Osteoblast (primary cell): Measurements from ENCODE around the gene WDR54. TPM values are rescaled to one million over a fixed set of nuclear protein-coding genes. Genes with fewer than 3 reads are reported as not detected.

Source experiments
- DNase-seq: peaks from one replicate; pipeline ENCODE4 v3.0.0; 2011; ENCODE audit warnings: low spot score, mixed read lengths; ENCODE audit not compliant: insufficient read length; ENCODE audit errors: missing footprints
- H2AFZ ChIP-seq: 2 replicates; pipeline ENCODE4 v1.6.0; 2011; ENCODE audit warnings: mild to moderate bottlenecking, low read length
- H3K27ac ChIP-seq: 2 replicates; pipeline ENCODE4 v1.5.1; 2011; ENCODE audit warnings: mild to moderate bottlenecking, low read depth, low read length, moderate library complexity
- H3K27me3 ChIP-seq: 2 replicates; pipeline ENCODE4 v1.6.0; 2012; ENCODE audit warnings: mild to moderate bottlenecking, control low read depth, inconsistent platforms, low read length, moderate library complexity; ENCODE audit not compliant: insufficient read depth
- H3K36me3 ChIP-seq: 2 replicates; pipeline ENCODE4 v1.5.1; 2011; ENCODE audit warnings: mild to moderate bottlenecking, low read length, control low read depth, moderate library complexity; ENCODE audit not compliant: insufficient read depth
- H3K4me1 ChIP-seq: 2 replicates; pipeline ENCODE4 v1.5.1; 2011; ENCODE audit warnings: mild to moderate bottlenecking, low read length, control low read depth, moderate library complexity; ENCODE audit not compliant: insufficient read depth
- H3K4me2 ChIP-seq: 2 replicates; pipeline ENCODE4 v1.6.0; 2011; ENCODE audit warnings: mild to moderate bottlenecking, low read length; ENCODE audit not compliant: insufficient read depth
- H3K4me3 ChIP-seq: fragments of 200-600 bp; sonication (generic); 3 replicates; pipeline ENCODE4 v1.5.1; 2012; ENCODE audit warnings: mild to moderate bottlenecking, low read length, inconsistent platforms; ENCODE audit not compliant: insufficient read depth
- H3K79me2 ChIP-seq: 2 replicates; pipeline ENCODE4 v1.6.0; 2012; ENCODE audit warnings: mild to moderate bottlenecking, low read length, control low read depth, inconsistent platforms; ENCODE audit not compliant: insufficient read depth
- H3K9me3 ChIP-seq: 2 replicates; pipeline ENCODE4 v1.5.1; 2011; ENCODE audit warnings: low read depth, low read length, control low read depth
- H4K20me1 ChIP-seq: 2 replicates; pipeline ENCODE4 v1.6.0; 2012; ENCODE audit warnings: mild to moderate bottlenecking, low read length, control low read depth; ENCODE audit not compliant: insufficient read depth
- CTCF ChIP-seq: IDR thresholded peaks from 2 replicates; pipeline ENCODE4 v1.5.1; 2011; ENCODE audit warnings: mild to moderate bottlenecking, low read depth, low read length, moderate library complexity; ENCODE audit errors: extremely low read depth
- total RNA-seq: library from RNA; depleted of rRNA; stranded (reverse); fragments of >200 nt; gene quantifications from 2 replicates; pipeline ENCODE4 v1.2.3, GENCODE V29; 2012

The WDR54 gene
- total RNA-seq, 1 donor = 23.9 TPM

DNA sequence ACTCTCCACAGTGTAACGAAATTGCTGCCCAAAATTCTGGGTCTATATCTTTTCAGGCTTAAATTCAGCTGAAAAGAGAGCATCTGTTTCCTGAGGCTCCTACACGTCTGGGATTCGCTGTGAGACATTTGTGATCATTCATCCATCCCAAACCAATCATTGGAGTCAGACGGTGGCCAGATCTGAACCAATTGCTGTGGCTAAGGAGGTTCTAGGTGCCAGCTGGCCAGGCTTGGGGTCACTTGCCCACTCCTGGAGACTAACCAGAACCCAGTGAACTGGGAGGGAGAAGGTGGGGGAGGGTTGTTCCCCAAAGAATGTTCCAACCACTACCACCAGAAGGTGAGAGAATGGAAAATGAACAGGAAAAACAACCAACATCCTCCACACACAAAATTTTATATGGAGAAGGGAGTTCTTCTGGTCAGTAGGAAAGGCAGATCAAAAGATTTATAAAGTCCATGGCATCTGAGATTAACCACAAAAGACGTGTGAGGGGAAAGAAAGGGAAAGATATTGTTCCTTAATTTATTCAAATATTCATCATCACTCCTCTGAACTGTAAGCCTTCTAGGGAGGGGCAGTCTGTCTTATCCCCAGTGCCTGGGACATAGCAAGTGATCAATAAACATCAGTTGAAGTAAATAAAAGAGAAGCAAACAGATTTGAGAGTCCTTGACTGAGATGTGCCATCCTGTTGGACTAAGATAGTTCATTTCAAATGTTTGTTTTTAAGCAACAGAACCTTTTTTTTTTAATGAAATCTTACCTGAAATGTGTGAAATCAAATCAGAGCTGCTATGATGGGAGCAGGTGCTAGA lies 23.2 kb downstream of the WDR54 start:
- H3K27ac ChIP-seq = peak overlapping the region; percentile 17
- peaks cover 20% of the 10 kb centered on the region for H3K4me1 ChIP-seq
- H3K9me3 ChIP-seq = no peaks in the 10 kb centered on the region
- H4K20me1 ChIP-seq = no peaks in the 10 kb centered on the region
- no peak for TF ChIP-seq CTCF
- H3K4me2 ChIP-seq = peak overlapping the region; percentile 66
- peak overlapping the region; percentile 56 for H2AFZ ChIP-seq
- no peaks in the 10 kb centered on the region for H3K36me3 ChIP-seq
- peak; percentile 66 for DNase-seq
- peaks cover 16% of the 10 kb centered on the region for H3K27me3 ChIP-seq
- peak overlapping the region; percentile 40 for H3K4me3 ChIP-seq
- H3K79me2 ChIP-seq = peaks cover 2% of the 10 kb centered on the region

- TF ChIP-seq CTCF = no peak
- DNase-seq = no peak
These were observed 25.9 kb downstream of the WDR54 start for GRCh38 chr2:74447230-74447999.

GRCh38 chr2:74448771-74449170 lies 27.2 kb downstream of the WDR54 start:
- H3K4me2 ChIP-seq = no peak overlapping the region
- H3K27me3 ChIP-seq = peaks cover 6% of the 10 kb centered on the region
- no peak overlapping the region for H3K27ac ChIP-seq
- H2AFZ ChIP-seq = no peak overlapping the region
- no peak for TF ChIP-seq CTCF
- no peaks in the 10 kb centered on the region for H4K20me1 ChIP-seq
- H3K4me1 ChIP-seq = peaks cover 15% of the 10 kb centered on the region
- H3K36me3 ChIP-seq = no peaks in the 10 kb centered on the region
- no peak overlapping the region for H3K4me3 ChIP-seq
- no peaks in the 10 kb centered on the region for H3K79me2 ChIP-seq
- no peaks in the 10 kb centered on the region for H3K9me3 ChIP-seq
- DNase-seq = peak; percentile 84

More at GRCh38 chr2:74447230-74447999, 25.9 kb downstream of the WDR54 start:
- peaks cover 15% of the 10 kb centered on the region for H3K4me1 ChIP-seq
- no peaks in the 10 kb centered on the region for H3K9me3 ChIP-seq
- no peaks in the 10 kb centered on the region for H4K20me1 ChIP-seq
- no peaks in the 10 kb centered on the region for H3K36me3 ChIP-seq
- H3K79me2 ChIP-seq = no peaks in the 10 kb centered on the region
- no peak overlapping the region for H3K27ac ChIP-seq
- no peak overlapping the region for H2AFZ ChIP-seq
- H3K4me3 ChIP-seq = no peak overlapping the region
- H3K27me3 ChIP-seq = peaks cover 4% of the 10 kb centered on the region
- no peak overlapping the region for H3K4me2 ChIP-seq
